HG02678 (cell line): ENCODE results near the gene MTAP.

Experiments used
- ATAC-seq: cut with Tn5 transposase; IDR thresholded peaks from one replicate; pipeline ENCODE4 v1.9.1; 2021; ENCODE audit warnings: mild to moderate bottlenecking, moderate library complexity; ENCODE audit not compliant: unreplicated experiment

MTAP gene

GRCh38 chr9:21804331-21804730 lies 1.9 kb downstream of the MTAP start:
- ATAC-seq = no peak

GRCh38 chr9:21804791-21805190 lies 2.4 kb downstream of the MTAP start:
- ATAC-seq = no peak

GRCh38 chr9:21806644-21807043 lies 4.2 kb downstream of the MTAP start:
- ATAC-seq = no peak

- ATAC-seq = no peak
Observed at GRCh38 chr9:21810388-21810787, 8.0 kb downstream of the MTAP start.

- ATAC-seq = no peak
Observed at GRCh38 chr9:21810881-21811280, 8.4 kb downstream of the MTAP start.

GRCh38 chr9:21811914-21812313 lies 9.5 kb downstream of the MTAP start:
- no peak for ATAC-seq

GRCh38 chr9:21812415-21812814 lies 10.0 kb downstream of the MTAP start:
- no peak for ATAC-seq

- ATAC-seq = peak; percentile 68
Observed at GRCh38 chr9:21812946-21813568, 10.6 kb downstream of the MTAP start.

- ATAC-seq = peak; percentile 63
Observed at GRCh38 chr9:21813575-21814473, 11.4 kb downstream of the MTAP start.

GRCh38 chr9:21815643-21816042 lies 13.2 kb downstream of the MTAP start:
- ATAC-seq = no peak

GRCh38 chr9:21817176-21817575 lies 14.7 kb downstream of the MTAP start:
- ATAC-seq = no peak

GRCh38 chr9:21825637-21826036 lies 23.2 kb downstream of the MTAP start:
- ATAC-seq = no peak

- no peak for ATAC-seq
Observed at GRCh38 chr9:21828853-21829410, 26.5 kb downstream of the MTAP start.

GRCh38 chr9:21830589-21830988 lies 28.2 kb downstream of the MTAP start:
- ATAC-seq = no peak

GRCh38 chr9:21831841-21832509 lies 29.5 kb downstream of the MTAP start:
- ATAC-seq = peak; percentile 67

- peak; percentile 77 for ATAC-seq
Observed at GRCh38 chr9:21833090-21833801, 30.8 kb downstream of the MTAP start.

- ATAC-seq = no peak
Observed at GRCh38 chr9:21835121-21835520, 32.7 kb downstream of the MTAP start.

GRCh38 chr9:21836437-21837161 lies 34.2 kb downstream of the MTAP start:
- ATAC-seq = no peak

GRCh38 chr9:21837501-21837900 lies 35.1 kb downstream of the MTAP start:
- ATAC-seq = no peak

- no peak for ATAC-seq
Observed at GRCh38 chr9:21840647-21841046, 38.2 kb downstream of the MTAP start.
